ENCODE data around the gene SETSIP. TPM values are rescaled to one million over a fixed set of nuclear protein-coding genes. Genes with fewer than 3 reads are reported as not detected.

Gene SETSIP
- total and polyA plus RNA-seq, 2 of the 8 experiments (the other 6 are each of a cell fraction or from before 2014, with no cell fraction given), result 0.14 TPM; not detected in 1

DNA sequence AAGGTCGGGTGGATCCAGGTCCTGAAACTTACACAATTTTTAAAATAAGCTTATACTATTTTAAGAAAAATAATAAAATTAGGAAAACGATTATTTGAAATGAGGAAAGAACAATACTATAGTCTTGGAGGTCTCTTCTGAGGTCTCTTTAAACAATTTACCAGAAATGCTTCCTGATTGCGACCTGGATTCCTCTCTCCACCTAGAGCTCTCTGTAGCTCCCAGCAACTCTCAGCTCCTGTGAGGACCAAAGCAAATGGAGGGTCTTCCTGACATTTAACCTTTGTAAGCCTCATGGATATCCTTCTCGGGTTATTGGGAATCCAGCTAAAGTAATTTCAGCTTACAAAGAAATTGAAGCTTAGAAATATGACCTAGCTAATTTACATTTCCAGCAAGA lies 5.8 kb upstream of the SETSIP start:
- ChIA-PET POLR2A (ENCODE audit: partially characterized antibody) (interaction anchor here (0.8 to 1.5 kb wide), 7 partner anchors 12 to 542 kb away, joined by 3 to 4 read pairs (median 3); partner anchors contain the start of genes GLMN and RPAP2), CTCF (ENCODE audit: partially characterized antibody) (interaction anchor here (0.9 kb wide), 2 partner anchors 11 to 668 kb away, joined by 3 read pairs; no protein-coding TSS in a partner anchor)
- Histone ChIP-seq H2AK5ac (ENCODE audit: low read depth, low read length) (no peak overlapping the region), H3K9ac (replicated peaks in 1 of 4; ENCODE audit: extremely low read depth in 1 of 4, low read depth in 3 of 4, low read length in 3 of 4) (peak overlapping the region in 3 of 4 experiments; percentile 76 to 84 (median 80); a peak in 6 of 7 replicates), H4K91ac (replicated peaks; ENCODE audit: insufficient read length, low read length) (no peak overlapping the region), H3K4me3 (ENCODE audit: extremely low read depth in 1 of 4, insufficient read depth in 2 of 4, low read depth in 3 of 4, low read length in 4 of 4) (peak overlapping the region; percentile 62 to 82 (median 81)), H3K4me2 (ENCODE audit: insufficient read depth in 1 of 2, low read depth in 2 of 2, low read length in 2 of 2) (peak overlapping the region; percentile 71 to 91), H3K27me3 (replicated peaks in 1 of 4; ENCODE audit: control insufficient read depth in 3 of 4, extremely low read depth in 1 of 4, insufficient read depth in 3 of 4, low read length in 3 of 4) (no peaks in the 10 kb centered on the region), H2BK20ac (ENCODE audit: low read length) (no peak overlapping the region), H3K79me2 (ENCODE audit: control insufficient read depth in 1 of 2, insufficient read depth in 2 of 2, low read length in 2 of 2) (no peaks in the 10 kb centered on the region), H3K56ac (replicated peaks; ENCODE audit: insufficient read length, low read depth, low read length) (no peak overlapping the region), H3K4ac (replicated peaks; ENCODE audit: insufficient read length, low read depth, low read length) (no peak overlapping the region), H3K79me1 (ENCODE audit: low read depth, low read length) (no peaks in the 10 kb centered on the region), H3K27ac (ENCODE audit: low read depth, low read length) (peak overlapping the region; percentile 89), H2BK12ac (ENCODE audit: low read depth, low read length) (no peak overlapping the region), H3K18ac (ENCODE audit: extremely low read depth, low read length) (peak overlapping the region; percentile 55), H2AFZ (ENCODE audit: low read length) (peak overlapping the region; percentile 98), H4K20me1 (replicated peaks in 1 of 2; ENCODE audit: control insufficient read depth in 1 of 2, insufficient read depth in 2 of 2, low read length in 2 of 2) (no peaks in the 10 kb centered on the region), H3K9me3 (ENCODE audit: insufficient read depth in 2 of 2, low read depth in 1 of 2, low read length in 1 of 2) (peaks cover 6 to 9% of the 10 kb centered on the region in 2 experiments), H3K14ac (ENCODE audit: insufficient read length) (no peak overlapping the region), H4K8ac (ENCODE audit: extremely low read depth, insufficient read depth, low read length) (no peak overlapping the region), H4K5ac (ENCODE audit: insufficient read length, low read depth, low read length) (peak overlapping the region; percentile 89), H3K23me2 (ENCODE audit: low read depth, low read length) (0 out of 2 replicates have a peak, but pooled peaks cover 2% of the 10 kb centered on the region), H3K4me1 (replicated peaks in 1 of 4; ENCODE audit: control insufficient read depth in 3 of 4, insufficient read depth in 4 of 4, low read length in 3 of 4) (no peaks in the 10 kb centered on the region), H3K36me3 (ENCODE audit: control insufficient read depth in 2 of 4, insufficient read depth in 4 of 4, low read length in 3 of 4) (0 out of 8 replicates have a peak, but pooled peaks cover 0 to 2% (median 0%) of the 10 kb centered on the region in 4 experiments), H2BK120ac (replicated peaks; ENCODE audit: low read depth, low read length) (no peak overlapping the region), H2BK15ac (ENCODE audit: low read length) (no peak overlapping the region), H2BK5ac (ENCODE audit: low read depth, low read length) (0 out of 2 replicates have a peak overlapping the region, but pooled peaks have one; percentile 1), H3K23ac (ENCODE audit: insufficient read length) (no peak overlapping the region)
- 42% methylated on average over 4 of the region's 4 CpGs; no CpG with 5 or more reads in 1 of the 2 experiments for WGBS, 2 experiments (ENCODE audit: extremely low coverage in 1 of 2, insufficient coverage in 1 of 2, insufficient read length in 1 of 2, insufficient replicate concordance in 2 of 2, low coverage in 1 of 2, low lambda C conversion rate in 2 of 2, missing lambda C conversion rate in 1 of 2)
- DNase-seq (ENCODE audit: low read depth in 1 of 2, low spot score in 2 of 2) (no peak), FAIRE-seq (no peak)
- no peak for TF ChIP-seq SIRT6 (IDR thresholded peaks at IDR 0.05; ENCODE audit: low read length)
- TF ChIP-seq KDM1A (IDR thresholded peaks at IDR 0.05; ENCODE audit: borderline replicate concordance, low read length), result peak; percentile 87
- no peak for TF ChIP-seq JUN (IDR thresholded peaks at IDR 0.05; ENCODE audit: low read depth, low read length)
- no peak for TF ChIP-seq SAP30 (IDR thresholded peaks at IDR 0.05; ENCODE audit: insufficient read depth, insufficient replicate concordance, low read length)

Data from H1 (cell line).